Measurements from ENCODE around the gene MLLT10. TPM values are rescaled to one million over a fixed set of nuclear protein-coding genes. Genes with fewer than 3 reads are reported as not detected.

MLLT10 gene
- total RNA-seq, 1 donor = 37.6 TPM

DNA sequence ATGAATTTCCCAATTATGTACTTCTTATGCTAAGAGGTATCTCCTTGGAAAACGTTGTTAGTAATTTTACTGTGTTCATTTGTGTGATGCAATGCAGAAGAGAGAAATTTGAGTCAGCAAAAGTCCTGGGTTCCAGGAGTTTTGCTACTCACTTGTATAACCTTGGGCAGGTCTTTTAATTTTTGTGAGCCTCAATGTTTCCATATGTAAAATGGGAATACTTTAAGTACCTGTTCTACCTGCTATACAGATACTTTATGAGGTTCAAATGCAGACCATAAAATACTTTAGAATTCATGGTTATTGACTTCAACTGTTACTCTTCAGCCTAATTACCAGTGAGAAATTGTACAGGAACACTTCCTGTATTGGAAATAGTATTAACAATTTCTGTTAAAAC lies 185.5 kb downstream of the MLLT10 start:
- H3K4me3 ChIP-seq (ENCODE audit: insufficient read depth, low read length) = no peak overlapping the region
- no peak overlapping the region for H3K4me2 ChIP-seq (ENCODE audit: insufficient read depth, low read length)
- peaks cover 15% of the 10 kb centered on the region for H3K4me1 ChIP-seq (ENCODE audit: insufficient read depth, low read length)
- H2AFZ ChIP-seq (ENCODE audit: low read length) = no peak overlapping the region
- TF ChIP-seq, protein P1, sequence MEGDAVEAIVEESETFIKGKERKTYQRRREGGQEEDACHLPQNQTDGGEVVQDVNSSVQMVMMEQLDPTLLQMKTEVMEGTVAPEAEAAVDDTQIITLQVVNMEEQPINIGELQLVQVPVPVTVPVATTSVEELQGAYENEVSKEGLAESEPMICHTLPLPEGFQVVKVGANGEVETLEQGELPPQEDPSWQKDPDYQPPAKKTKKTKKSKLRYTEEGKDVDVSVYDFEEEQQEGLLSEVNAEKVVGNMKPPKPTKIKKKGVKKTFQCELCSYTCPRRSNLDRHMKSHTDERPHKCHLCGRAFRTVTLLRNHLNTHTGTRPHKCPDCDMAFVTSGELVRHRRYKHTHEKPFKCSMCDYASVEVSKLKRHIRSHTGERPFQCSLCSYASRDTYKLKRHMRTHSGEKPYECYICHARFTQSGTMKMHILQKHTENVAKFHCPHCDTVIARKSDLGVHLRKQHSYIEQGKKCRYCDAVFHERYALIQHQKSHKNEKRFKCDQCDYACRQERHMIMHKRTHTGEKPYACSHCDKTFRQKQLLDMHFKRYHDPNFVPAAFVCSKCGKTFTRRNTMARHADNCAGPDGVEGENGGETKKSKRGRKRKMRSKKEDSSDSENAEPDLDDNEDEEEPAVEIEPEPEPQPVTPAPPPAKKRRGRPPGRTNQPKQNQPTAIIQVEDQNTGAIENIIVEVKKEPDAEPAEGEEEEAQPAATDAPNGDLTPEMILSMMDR (IDR thresholded peaks at IDR 0.05; ENCODE audit: extremely low read depth, low read depth, low read length) = no peak
- no peak for DNase-seq (ENCODE audit: insufficient read length, low spot score, missing footprints)
- no peaks in the 10 kb centered on the region for H3K9me3 ChIP-seq (ENCODE audit: low read depth, low read length)
- H4K20me1 ChIP-seq (ENCODE audit: insufficient read depth, low read length) = peaks cover 27% of the 10 kb centered on the region
- no peaks in the 10 kb centered on the region for H3K36me3 ChIP-seq (ENCODE audit: insufficient read depth, low read length)
- no peak overlapping the region for H3K27ac ChIP-seq (ENCODE audit: low read depth, low read length)
- peaks cover 2% of the 10 kb centered on the region for H3K79me2 ChIP-seq (ENCODE audit: insufficient read depth, low read length)
- no peaks in the 10 kb centered on the region for H3K27me3 ChIP-seq (ENCODE audit: insufficient read depth, low read length)

DNA sequence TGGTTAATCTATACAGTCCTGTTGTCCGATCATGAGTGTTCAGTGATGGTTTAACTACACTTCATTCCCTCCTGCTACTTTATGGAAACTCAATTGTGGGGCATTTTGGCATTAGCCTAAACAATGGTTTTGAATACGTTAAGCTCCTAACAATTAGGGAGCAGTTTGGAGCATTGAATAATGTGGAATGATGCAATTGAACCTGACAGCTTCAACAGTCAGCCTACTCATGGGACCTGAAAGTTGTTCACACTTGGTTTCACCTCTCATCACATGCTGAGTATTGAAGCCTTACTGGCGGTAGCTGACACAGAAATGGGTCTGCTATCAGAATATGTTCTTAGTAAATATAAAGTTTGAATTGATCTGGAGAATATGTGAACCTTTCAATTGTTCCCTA lies 186.1 kb downstream of the MLLT10 start:
- Histone ChIP-seq H3K4me1 (ENCODE audit: insufficient read depth, low read length) (peaks cover 21% of the 10 kb centered on the region), H3K9me3 (ENCODE audit: low read depth, low read length) (no peaks in the 10 kb centered on the region), H3K27me3 (ENCODE audit: insufficient read depth, low read length) (no peaks in the 10 kb centered on the region), H3K27ac (ENCODE audit: low read depth, low read length) (no peak overlapping the region), H4K20me1 (ENCODE audit: insufficient read depth, low read length) (peaks cover 31% of the 10 kb centered on the region), H3K4me2 (ENCODE audit: insufficient read depth, low read length) (no peak overlapping the region), H3K79me2 (ENCODE audit: insufficient read depth, low read length) (peaks cover 2% of the 10 kb centered on the region), H3K36me3 (ENCODE audit: insufficient read depth, low read length) (no peaks in the 10 kb centered on the region), H3K4me3 (ENCODE audit: insufficient read depth, low read length) (no peak overlapping the region), H2AFZ (ENCODE audit: low read length) (no peak overlapping the region)
- TF ChIP-seq, protein P1 (IDR thresholded peaks at IDR 0.05; ENCODE audit: extremely low read depth, low read depth, low read length) = no peak
- no peak for DNase-seq (ENCODE audit: insufficient read length, low spot score, missing footprints)

DNA sequence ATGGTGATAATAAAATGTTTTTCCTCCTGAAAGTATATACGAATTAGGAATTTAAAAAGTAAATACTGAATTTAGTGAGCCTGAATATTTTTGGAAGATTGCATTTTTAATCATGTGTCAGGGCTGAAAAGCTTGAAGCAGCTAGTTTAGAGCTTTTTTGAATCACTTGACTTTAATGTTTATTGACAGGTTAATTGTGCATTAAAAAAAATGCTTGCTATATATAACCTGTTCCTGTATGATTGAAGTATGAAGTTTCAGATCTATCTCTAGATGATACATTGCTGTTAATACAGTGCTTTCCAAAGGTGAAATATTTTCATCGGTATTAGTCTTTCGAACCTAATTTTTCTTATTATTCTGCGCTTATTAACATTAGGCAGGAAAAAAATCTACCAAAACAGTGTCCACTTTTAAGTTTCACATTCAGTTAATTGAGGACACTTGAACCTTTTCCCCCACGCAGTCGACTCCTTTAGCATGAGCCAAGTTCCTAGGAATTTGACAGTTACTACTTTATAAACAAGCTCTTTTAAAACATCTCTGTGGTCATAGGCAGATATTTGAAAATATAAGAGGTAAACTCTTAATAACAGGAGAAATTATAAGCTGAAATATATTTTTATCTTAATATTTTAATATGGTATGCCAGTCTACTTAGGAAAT lies 187.1 kb downstream of the MLLT10 start:
- H4K20me1 ChIP-seq (ENCODE audit: insufficient read depth, low read length) = peaks cover 37% of the 10 kb centered on the region
- H3K4me3 ChIP-seq (ENCODE audit: insufficient read depth, low read length) = no peak overlapping the region
- no peak overlapping the region for H3K27ac ChIP-seq (ENCODE audit: low read depth, low read length)
- H3K36me3 ChIP-seq (ENCODE audit: insufficient read depth, low read length) = no peaks in the 10 kb centered on the region
- peaks cover 2% of the 10 kb centered on the region for H3K79me2 ChIP-seq (ENCODE audit: insufficient read depth, low read length)
- H3K27me3 ChIP-seq (ENCODE audit: insufficient read depth, low read length) = no peaks in the 10 kb centered on the region
- no peak overlapping the region for H3K4me2 ChIP-seq (ENCODE audit: insufficient read depth, low read length)
- TF ChIP-seq, protein P1 (IDR thresholded peaks at IDR 0.05; ENCODE audit: extremely low read depth, low read depth, low read length) = no peak
- H2AFZ ChIP-seq (ENCODE audit: low read length) = no peak overlapping the region
- peaks cover 22% of the 10 kb centered on the region for H3K4me1 ChIP-seq (ENCODE audit: insufficient read depth, low read length)
- no peak for DNase-seq (ENCODE audit: insufficient read length, low spot score, missing footprints)
- no peaks in the 10 kb centered on the region for H3K9me3 ChIP-seq (ENCODE audit: low read depth, low read length)

DNA sequence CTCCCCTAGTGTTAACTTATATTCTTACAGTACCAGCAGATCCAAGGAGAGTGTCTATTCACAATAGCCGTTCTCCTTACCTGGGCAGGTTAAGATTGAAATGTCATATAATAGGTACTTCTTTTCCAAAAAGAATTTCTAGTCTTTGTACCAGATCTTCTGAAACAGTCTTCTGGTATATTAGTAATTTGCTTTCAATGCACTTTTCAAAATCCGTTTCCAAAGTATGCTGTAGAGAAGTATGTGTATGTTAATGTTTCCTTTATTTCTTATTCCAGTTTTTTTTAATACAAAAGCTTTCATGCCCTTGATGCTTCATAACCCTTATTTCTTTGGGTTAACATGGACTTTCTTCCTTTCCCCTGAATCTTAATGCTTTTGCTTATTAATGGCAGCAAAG lies 188.2 kb downstream of the MLLT10 start:
- peaks cover 27% of the 10 kb centered on the region for H3K4me1 ChIP-seq (ENCODE audit: insufficient read depth, low read length)
- no peak for DNase-seq (ENCODE audit: insufficient read length, low spot score, missing footprints)
- H3K27me3 ChIP-seq (ENCODE audit: insufficient read depth, low read length) = no peaks in the 10 kb centered on the region
- peaks cover 37% of the 10 kb centered on the region for H4K20me1 ChIP-seq (ENCODE audit: insufficient read depth, low read length)
- TF ChIP-seq, protein P1 (IDR thresholded peaks at IDR 0.05; ENCODE audit: extremely low read depth, low read depth, low read length) = no peak
- no peaks in the 10 kb centered on the region for H3K36me3 ChIP-seq (ENCODE audit: insufficient read depth, low read length)
- no peaks in the 10 kb centered on the region for H3K9me3 ChIP-seq (ENCODE audit: low read depth, low read length)
- no peak overlapping the region for H3K4me3 ChIP-seq (ENCODE audit: insufficient read depth, low read length)
- H3K4me2 ChIP-seq (ENCODE audit: insufficient read depth, low read length) = no peak overlapping the region
- H3K79me2 ChIP-seq (ENCODE audit: insufficient read depth, low read length) = peaks cover 2% of the 10 kb centered on the region
- no peak overlapping the region for H3K27ac ChIP-seq (ENCODE audit: low read depth, low read length)
- H2AFZ ChIP-seq (ENCODE audit: low read length) = no peak overlapping the region

Measured in osteoblast (primary cell).